Measurements from ENCODE around the gene PPM1G.

- TF ChIP-seq CTCF (IDR thresholded peaks at IDR 0.05 in 8 of 11, conservative IDR thresholded peaks at IDR 0.05 in 3 of 11) = peak in 6 of 11 experiments; percentile 13 to 41 (median 36)
- TF ChIP-seq POLR2A (IDR thresholded peaks at IDR 0.05) = no peak
- no peak for TF ChIP-seq POLR2AphosphoS5 (IDR thresholded peaks at IDR 0.05)
Observed at GRCh38 chr2:27407798-27408491, 1.4 kb downstream of the PPM1G start.
